Choroid plexus epithelial cell (primary cell): ENCODE results near the gene CALN1.

ENCODE experiments used
- DNase-seq: peaks from one replicate; pipeline ENCODE4 v3.0.0-alpha.2; 2010; ENCODE audit warnings: low read depth
- H3K4me3 ChIP-seq: 2 replicates; pipeline ENCODE4 v1.5.1; 2011; ENCODE audit warnings: low read depth, mild to moderate bottlenecking, control low read depth, low read length, moderate library complexity
- TF ChIP-seq, protein P1 (sequence below): conservative IDR thresholded peaks from 2 replicates; pipeline ENCODE4 v1.5.1; 2011; ENCODE audit warnings: low read depth, mild to moderate bottlenecking, control low read depth, inconsistent platforms, low read length, moderate library complexity

Gene CALN1

GRCh38 chr7:72313906-72314305 is 98.2 kb downstream of the CALN1 start:
- no peak overlapping the region for H3K4me3 ChIP-seq
- TF ChIP-seq, protein P1, sequence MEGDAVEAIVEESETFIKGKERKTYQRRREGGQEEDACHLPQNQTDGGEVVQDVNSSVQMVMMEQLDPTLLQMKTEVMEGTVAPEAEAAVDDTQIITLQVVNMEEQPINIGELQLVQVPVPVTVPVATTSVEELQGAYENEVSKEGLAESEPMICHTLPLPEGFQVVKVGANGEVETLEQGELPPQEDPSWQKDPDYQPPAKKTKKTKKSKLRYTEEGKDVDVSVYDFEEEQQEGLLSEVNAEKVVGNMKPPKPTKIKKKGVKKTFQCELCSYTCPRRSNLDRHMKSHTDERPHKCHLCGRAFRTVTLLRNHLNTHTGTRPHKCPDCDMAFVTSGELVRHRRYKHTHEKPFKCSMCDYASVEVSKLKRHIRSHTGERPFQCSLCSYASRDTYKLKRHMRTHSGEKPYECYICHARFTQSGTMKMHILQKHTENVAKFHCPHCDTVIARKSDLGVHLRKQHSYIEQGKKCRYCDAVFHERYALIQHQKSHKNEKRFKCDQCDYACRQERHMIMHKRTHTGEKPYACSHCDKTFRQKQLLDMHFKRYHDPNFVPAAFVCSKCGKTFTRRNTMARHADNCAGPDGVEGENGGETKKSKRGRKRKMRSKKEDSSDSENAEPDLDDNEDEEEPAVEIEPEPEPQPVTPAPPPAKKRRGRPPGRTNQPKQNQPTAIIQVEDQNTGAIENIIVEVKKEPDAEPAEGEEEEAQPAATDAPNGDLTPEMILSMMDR = no peak
- no peak for DNase-seq

- TF ChIP-seq, protein P1 = no peak
- DNase-seq = no peak
- H3K4me3 ChIP-seq = no peak overlapping the region
These were observed 101.8 kb downstream of the CALN1 start for GRCh38 chr7:72310301-72310700.

GRCh38 chr7:72309476-72309875 is 102.7 kb downstream of the CALN1 start:
- TF ChIP-seq, protein P1 = no peak
- no peak overlapping the region for H3K4me3 ChIP-seq
- no peak for DNase-seq

DNA sequence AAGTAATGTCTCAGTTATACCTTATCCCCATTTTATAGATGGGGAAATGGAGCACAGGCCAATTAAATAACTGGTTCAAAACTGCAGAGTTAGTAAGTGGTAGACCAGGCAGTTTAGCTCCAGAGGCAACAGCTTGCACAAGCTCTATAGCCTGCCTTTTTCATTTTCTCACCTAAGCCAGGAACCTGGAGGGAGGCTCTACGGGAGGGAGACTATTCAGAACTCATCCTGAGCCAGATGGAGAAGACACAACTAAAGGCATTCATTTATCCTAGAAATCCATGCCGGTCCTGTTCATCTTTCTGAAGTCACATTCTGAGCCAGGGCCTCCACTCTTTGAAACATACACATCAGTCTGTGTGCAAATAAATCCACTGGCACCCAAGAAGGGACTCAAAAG is 103.2 kb downstream of the CALN1 start:
- TF ChIP-seq, protein P1 = no peak
- DNase-seq = no peak
- no peak overlapping the region for H3K4me3 ChIP-seq

DNA sequence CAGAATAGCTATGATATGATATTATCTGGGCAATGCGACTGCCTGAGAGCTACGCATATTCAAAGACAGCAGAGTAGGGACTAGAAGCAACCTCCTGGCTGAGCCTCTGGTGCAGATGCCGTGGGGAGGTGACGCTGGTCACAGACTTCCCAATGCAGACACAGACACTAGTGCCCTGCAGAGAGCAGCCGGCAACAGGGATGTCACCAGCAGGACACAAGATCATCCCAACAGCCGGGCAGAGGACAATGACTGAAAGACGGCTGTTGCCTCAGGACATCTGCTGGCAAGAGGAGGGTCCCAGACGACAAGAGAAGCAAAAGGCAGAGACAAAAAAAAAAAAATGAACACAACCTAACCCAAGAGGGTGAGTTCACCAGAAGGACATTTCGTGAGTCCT is 104.6 kb downstream of the CALN1 start:
- no peak overlapping the region for H3K4me3 ChIP-seq
- DNase-seq = no peak
- TF ChIP-seq, protein P1 = no peak

GRCh38 chr7:72298912-72299311 is 113.2 kb downstream of the CALN1 start:
- no peak overlapping the region for H3K4me3 ChIP-seq
- TF ChIP-seq, protein P1 = no peak
- no peak for DNase-seq

DNA sequence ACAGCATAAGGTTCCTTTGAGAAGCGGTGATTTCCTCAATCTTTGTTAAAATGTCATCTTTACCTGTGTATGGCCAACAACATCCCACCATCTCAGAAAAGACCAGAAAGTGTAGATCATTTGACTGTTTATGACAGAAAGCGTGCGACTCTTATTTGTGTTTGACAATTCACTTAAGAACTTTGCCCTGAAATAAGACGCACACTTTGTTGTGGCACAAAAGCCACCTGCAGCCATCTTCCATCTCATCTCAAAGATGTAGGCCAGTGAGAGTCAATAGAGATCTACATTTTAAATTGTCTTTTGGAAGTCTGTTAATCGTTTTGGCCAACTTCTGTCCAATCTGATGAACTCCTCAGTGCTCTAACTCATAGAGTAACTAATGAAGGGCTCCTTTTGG is 114.0 kb downstream of the CALN1 start:
- TF ChIP-seq, protein P1 = no peak
- H3K4me3 ChIP-seq = no peak overlapping the region
- DNase-seq = no peak
